Measurements from ENCODE around the gene SVEP1. TPM values are rescaled to one million over a fixed set of nuclear protein-coding genes. Genes with fewer than 3 reads are reported as not detected.

SVEP1 gene
- polyA plus RNA-seq, 3 donors = under 0.01 TPM; not detected in 2

DNA sequence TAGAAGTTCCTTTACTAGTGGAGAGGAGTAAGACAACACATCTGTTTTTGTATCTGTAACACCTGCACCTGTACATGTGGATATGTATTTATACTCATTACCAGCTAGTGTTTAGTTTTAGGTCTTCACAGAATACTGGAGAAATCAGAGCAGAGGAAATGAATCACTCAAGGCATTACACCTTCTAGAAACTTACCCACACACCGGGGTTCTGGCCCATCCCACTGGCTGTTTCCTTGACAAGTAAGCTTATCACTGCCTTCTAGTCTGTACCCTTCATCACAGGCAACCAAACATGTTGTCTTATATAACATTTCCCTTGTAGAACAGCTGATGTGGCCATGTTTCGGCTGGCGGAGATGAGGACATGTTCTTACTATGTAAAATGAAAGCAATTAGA, 76.7 kb downstream of the SVEP1 start:
- no peaks in the 10 kb centered on the region for H3K36me3 Mint-ChIP-seq
- H3K4me1 Mint-ChIP-seq = no peaks in the 10 kb centered on the region
- H3K4me3 Mint-ChIP-seq = no peak overlapping the region
- 29% methylated on average over 1 of the region's 3 CpGs for WGBS (ENCODE audit: insufficient coverage)
- Histone ChIP-seq H3K27ac (ENCODE audit: low read depth in 1 of 2, low read length in 2 of 2) (no peak overlapping the region), H3K9me3 (replicated peaks in 1 of 2; ENCODE audit: control insufficient read depth in 1 of 2, insufficient read depth in 1 of 2, low read length in 2 of 2) (no peaks in the 10 kb centered on the region), H3K4me1 (ENCODE audit: control insufficient read depth in 1 of 2, insufficient read depth in 2 of 2, low read length in 2 of 2) (no peaks in the 10 kb centered on the region), H3K79me2 (ENCODE audit: insufficient read depth, low read length) (no peaks in the 10 kb centered on the region), H3K36me3 (replicated peaks in 1 of 2; ENCODE audit: control insufficient read depth in 1 of 2, insufficient read depth in 2 of 2, low read length in 2 of 2) (no peaks in the 10 kb centered on the region), H4K20me1 (ENCODE audit: insufficient read depth, low read length) (no peaks in the 10 kb centered on the region), H3K27me3 (ENCODE audit: control insufficient read depth in 2 of 2, insufficient read depth in 2 of 2, low read length in 2 of 2) (peaks cover 0 to 2% of the 10 kb centered on the region in 2 donors), H2AFZ (ENCODE audit: insufficient read depth, low read depth, low read length, poor library complexity, severe bottlenecking) (no peak overlapping the region), H3K9ac (ENCODE audit: insufficient read depth, low read length, poor library complexity, severe bottlenecking) (no peak overlapping the region), H3K4me2 (replicated peaks; ENCODE audit: extremely low read depth, low read length, poor library complexity, severe bottlenecking) (no peak overlapping the region), H3K4me3 (replicated peaks in 1 of 3; ENCODE audit: low read depth in 2 of 3, low read length in 3 of 3) (no peak overlapping the region)
- DNase-seq = no peak
- peaks cover 0 to 3% (median 2%) of the 10 kb centered on the region in 7 donors for H3K9me3 Mint-ChIP-seq
- TF ChIP-seq, protein P1, sequence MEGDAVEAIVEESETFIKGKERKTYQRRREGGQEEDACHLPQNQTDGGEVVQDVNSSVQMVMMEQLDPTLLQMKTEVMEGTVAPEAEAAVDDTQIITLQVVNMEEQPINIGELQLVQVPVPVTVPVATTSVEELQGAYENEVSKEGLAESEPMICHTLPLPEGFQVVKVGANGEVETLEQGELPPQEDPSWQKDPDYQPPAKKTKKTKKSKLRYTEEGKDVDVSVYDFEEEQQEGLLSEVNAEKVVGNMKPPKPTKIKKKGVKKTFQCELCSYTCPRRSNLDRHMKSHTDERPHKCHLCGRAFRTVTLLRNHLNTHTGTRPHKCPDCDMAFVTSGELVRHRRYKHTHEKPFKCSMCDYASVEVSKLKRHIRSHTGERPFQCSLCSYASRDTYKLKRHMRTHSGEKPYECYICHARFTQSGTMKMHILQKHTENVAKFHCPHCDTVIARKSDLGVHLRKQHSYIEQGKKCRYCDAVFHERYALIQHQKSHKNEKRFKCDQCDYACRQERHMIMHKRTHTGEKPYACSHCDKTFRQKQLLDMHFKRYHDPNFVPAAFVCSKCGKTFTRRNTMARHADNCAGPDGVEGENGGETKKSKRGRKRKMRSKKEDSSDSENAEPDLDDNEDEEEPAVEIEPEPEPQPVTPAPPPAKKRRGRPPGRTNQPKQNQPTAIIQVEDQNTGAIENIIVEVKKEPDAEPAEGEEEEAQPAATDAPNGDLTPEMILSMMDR (IDR thresholded peaks at IDR 0.05) = no peak
- H3K27me3 Mint-ChIP-seq (ENCODE audit: low read depth in 3 of 3) = peaks cover 0 to 14% (median 3%) of the 10 kb centered on the region in 3 donors
- intact Hi-C loops (cut with micrococcal nuclease) = no loop called here
- no peak overlapping the region for H3K27ac Mint-ChIP-seq

DNA sequence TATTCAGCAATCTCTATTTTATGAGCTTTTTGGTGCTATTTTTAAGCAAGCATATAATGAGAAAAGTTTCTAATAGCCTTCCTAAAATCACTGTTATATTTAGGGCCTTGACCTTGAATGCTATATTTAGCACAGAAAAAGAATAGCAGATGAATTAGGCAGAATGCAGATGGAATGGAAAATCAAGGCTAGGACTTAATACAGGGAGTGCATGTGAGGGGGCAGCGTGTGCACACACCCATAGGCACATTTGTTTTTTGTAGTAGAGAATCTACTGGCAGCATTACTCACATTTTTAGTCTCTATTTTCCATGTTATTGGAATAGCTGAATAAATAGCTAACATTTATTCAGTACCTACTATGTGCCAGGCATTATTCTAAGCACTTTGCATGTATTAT, 79.9 kb downstream of the SVEP1 start:
- Histone ChIP-seq H3K79me2 (ENCODE audit: insufficient read depth, low read length) (no peaks in the 10 kb centered on the region), H3K4me2 (replicated peaks; ENCODE audit: extremely low read depth, low read length, poor library complexity, severe bottlenecking) (no peak overlapping the region), H3K27ac (ENCODE audit: low read depth in 1 of 2, low read length in 2 of 2) (no peak overlapping the region), H3K9me3 (replicated peaks in 1 of 2; ENCODE audit: control insufficient read depth in 1 of 2, insufficient read depth in 1 of 2, low read length in 2 of 2) (no peaks in the 10 kb centered on the region), H4K20me1 (ENCODE audit: insufficient read depth, low read length) (no peaks in the 10 kb centered on the region), H3K36me3 (replicated peaks in 1 of 2; ENCODE audit: control insufficient read depth in 1 of 2, insufficient read depth in 2 of 2, low read length in 2 of 2) (no peaks in the 10 kb centered on the region), H3K4me1 (ENCODE audit: control insufficient read depth in 1 of 2, insufficient read depth in 2 of 2, low read length in 2 of 2) (no peaks in the 10 kb centered on the region), H3K4me3 (replicated peaks in 1 of 3; ENCODE audit: low read depth in 2 of 3, low read length in 3 of 3) (no peak overlapping the region), H3K27me3 (ENCODE audit: control insufficient read depth in 2 of 2, insufficient read depth in 2 of 2, low read length in 2 of 2) (peaks cover 0 to 2% of the 10 kb centered on the region in 2 donors), H2AFZ (ENCODE audit: insufficient read depth, low read depth, low read length, poor library complexity, severe bottlenecking) (no peak overlapping the region), H3K9ac (ENCODE audit: insufficient read depth, low read length, poor library complexity, severe bottlenecking) (no peak overlapping the region)
- Mint-ChIP-seq H3K27me3 (ENCODE audit: low read depth in 3 of 3) (peaks cover under 1 to 11% (median 5%) of the 10 kb centered on the region in 3 donors), H3K4me3 (no peak overlapping the region), H3K9me3 (no peaks in the 10 kb centered on the region), H3K36me3 (no peaks in the 10 kb centered on the region), H3K27ac (no peak overlapping the region), H3K4me1 (no peaks in the 10 kb centered on the region)
- DNase-seq = no peak
- TF ChIP-seq, protein P1 (IDR thresholded peaks at IDR 0.05) = no peak
- WGBS (ENCODE audit: insufficient coverage) = no CpG with 5 or more reads among the region's 1 CpG
- intact Hi-C loops (cut with micrococcal nuclease) = no loop called here

Data from CD14-positive monocyte (primary cell).